Aorta (tissue), 5 donors: Measurements from ENCODE around the gene AP2S1. TPM values are rescaled to one million over a fixed set of nuclear protein-coding genes. Genes with fewer than 3 reads are reported as not detected.
"Not testable (repeated sequence)": the region's sequence is repeated elsewhere in the genome, so short reads cannot be mapped to it uniquely, and the experiment has no call there.

Experiments
- ATAC-seq: fragments of 200-7000 bp; cut with Tn5 transposase; one replicate; pipeline ENCODE4 v1.9.1; 2022; ENCODE audit warnings: moderate library complexity; ENCODE audit not compliant: low FRiP score
- DNase-seq, 2 donors: peaks; one replicate each; pipeline ENCODE4 v3.0.0-alpha.2; 2020
- H3K27ac ChIP-seq, 2 donors: one replicate each; pipeline ENCODE4 v1.5.1; 2013; ENCODE audit warnings: low read length in 2 of 2, mild to moderate bottlenecking in 2 of 2, moderate library complexity in 2 of 2, control low read depth in 1 of 2, inconsistent platforms in 1 of 2, low read depth in 1 of 2
- H3K27me3 ChIP-seq, 2 donors: one replicate each; pipeline ENCODE4 v1.6.1; 2013; ENCODE audit warnings: control low read depth in 1 of 2, low read length in 1 of 2, mild to moderate bottlenecking in 1 of 2, moderate library complexity in 1 of 2; ENCODE audit not compliant: insufficient read depth in 2 of 2, control insufficient read depth in 1 of 2
- H3K36me3 ChIP-seq, 2 donors: one replicate each; pipeline ENCODE4 v1.6.1; 2013; ENCODE audit warnings: control low read depth in 1 of 2, low read length in 1 of 2, mild to moderate bottlenecking in 1 of 2; ENCODE audit not compliant: insufficient read depth in 2 of 2, control insufficient read depth in 1 of 2
- H3K4me1 ChIP-seq, 2 donors: one replicate each; pipeline ENCODE4 v1.6.1; 2013; ENCODE audit warnings: low read length in 2 of 2, control low read depth in 1 of 2, mild to moderate bottlenecking in 1 of 2, moderate library complexity in 1 of 2; ENCODE audit not compliant: insufficient read depth in 2 of 2, control insufficient read depth in 1 of 2
- H3K4me3 ChIP-seq, 2 donors: one replicate each; pipeline ENCODE4 v1.5.1; 2013; ENCODE audit warnings: low read length in 2 of 2, control low read depth in 1 of 2, mild to moderate bottlenecking in 1 of 2
- H3K9me3 ChIP-seq: one replicate; pipeline ENCODE4 v1.6.1; 2013; ENCODE audit warnings: mild to moderate bottlenecking, low read length; ENCODE audit not compliant: control insufficient read depth
- WGBS, 2 donors: extraction: QIAGEN DNeasy Blood & Tissue Kit; methylation state at CpG; one replicate each; pipeline ENCODE4 v1.1.7; 2013; 5-methylcytosine and 5-hydroxymethylcytosine counted together
- intact Hi-C, 2 donors: fragments of 100-400 bp; cut with DNase I; formaldehyde crosslinking; loops; one replicate each; pipeline versions ENCODE4 v1.14.2 to v1.15.0; 2022
- polyA plus RNA-seq, 2 donors: library from polyadenylated mRNA; stranded (reverse); fragments of 200-250 nt; gene quantifications; one replicate each; pipeline ENCODE4 v1.2.3, GENCODE V29; 2013
- total RNA-seq, 2 donors: library from RNA; stranded (reverse); fragmentation: NEBNext Ultra II Directional; extraction: Animal tissue kit (Norgen Biotek cat#: 25700); gene quantifications; one replicate each; pipeline ENCODE4 v1.2.1, GENCODE V29; 2021
- donor health status: healthy with polysubstance abuse.
- donor health status: Bipolar disorder and iron deficiency.
- donor health status: DM: no; HTN: no; CAD: no.
- donor health status: DM: no; HTN: no; CAD: no.
- donor health status: DM: yes; HTN: yes; CAD: no.

AP2S1 gene
- total and polyA plus RNA-seq, 4 donors: 90.0 to 121 (median 109) TPM

- intact Hi-C loops: no loop called here
- H3K4me3 ChIP-seq: no peak overlapping the region
- DNase-seq: no peak
- no peaks in the 10 kb centered on the region for H3K9me3 ChIP-seq
- WGBS, 2 donors: 66 to 87% methylated on average over 5 of the region's 5 CpGs
- no peak for ATAC-seq
- no peak overlapping the region for H3K27ac ChIP-seq
- H3K4me1 ChIP-seq: peaks cover 0 to 2% of the 10 kb centered on the region in 2 donors
- no peaks in the 10 kb centered on the region for H3K27me3 ChIP-seq
- H3K36me3 ChIP-seq: no peaks in the 10 kb centered on the region
Observed at GRCh38 chr19:46886546-46887239, 36.0 kb upstream of the AP2S1 start.

DNA sequence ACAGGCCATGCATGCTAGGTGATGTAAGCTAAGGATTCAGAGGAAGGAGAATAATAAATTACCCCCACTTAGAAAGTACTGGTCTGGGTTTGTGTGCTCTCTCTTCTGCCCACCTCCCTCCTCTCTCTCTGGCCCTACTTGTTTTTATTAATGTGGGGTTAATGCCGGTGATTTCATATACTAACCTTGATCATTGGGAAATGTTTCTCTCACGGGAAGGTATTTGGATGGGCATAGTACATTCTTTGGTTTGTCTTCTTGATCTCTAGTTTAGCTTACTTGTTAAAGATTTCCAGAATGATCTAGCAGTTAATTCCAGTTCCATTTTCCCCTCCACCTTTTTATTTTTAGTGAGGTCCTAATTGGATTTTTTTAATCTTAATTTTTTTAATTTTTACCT, 34.8 kb upstream of the AP2S1 start:
- Histone ChIP-seq H3K27ac (no peak overlapping the region), H3K27me3 (no peaks in the 10 kb centered on the region), H3K36me3 (no peaks in the 10 kb centered on the region), H3K4me1 (peaks cover 0 to 2% of the 10 kb centered on the region in 2 donors), H3K4me3 (no peak overlapping the region), H3K9me3 (no peaks in the 10 kb centered on the region)
- no peak for DNase-seq
- WGBS, 2 donors: 74 to 87% methylated on average over 2 of the region's 2 CpGs
- ATAC-seq: no peak
- intact Hi-C loops: no loop called here

GRCh38 chr19:46882751-46883150, 32.1 kb upstream of the AP2S1 start:
- WGBS, 2 donors: 62 to 64% methylated on average over 4 of the region's 4 CpGs
- H3K9me3 ChIP-seq, H3K27me3 ChIP-seq, DNase-seq, intact Hi-C loops, H3K4me1 ChIP-seq, ATAC-seq, H3K4me3 ChIP-seq, H3K36me3 ChIP-seq, H3K27ac ChIP-seq: not testable (repeated sequence)

DNA sequence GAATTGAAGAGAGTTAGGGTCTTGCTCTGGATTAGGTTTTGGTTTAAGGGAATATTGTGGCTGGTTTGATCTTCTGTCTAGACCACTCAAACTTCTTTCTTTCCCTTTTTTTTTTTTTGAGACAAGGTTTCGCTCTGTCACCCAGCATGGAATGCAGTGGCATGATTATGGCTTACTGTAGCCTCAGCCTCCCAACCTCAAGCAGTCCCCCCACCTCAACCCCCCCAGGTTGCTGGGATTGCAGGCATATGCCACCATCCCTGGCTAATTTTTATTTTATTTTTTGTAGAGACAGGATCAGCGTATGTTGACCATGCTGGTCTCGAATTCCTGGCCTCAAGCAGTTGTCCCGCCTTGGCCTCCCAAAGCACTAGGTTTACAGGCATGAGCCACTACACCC, 31.4 kb upstream of the AP2S1 start:
- H3K27me3 ChIP-seq: no peaks in the 10 kb centered on the region

DNA sequence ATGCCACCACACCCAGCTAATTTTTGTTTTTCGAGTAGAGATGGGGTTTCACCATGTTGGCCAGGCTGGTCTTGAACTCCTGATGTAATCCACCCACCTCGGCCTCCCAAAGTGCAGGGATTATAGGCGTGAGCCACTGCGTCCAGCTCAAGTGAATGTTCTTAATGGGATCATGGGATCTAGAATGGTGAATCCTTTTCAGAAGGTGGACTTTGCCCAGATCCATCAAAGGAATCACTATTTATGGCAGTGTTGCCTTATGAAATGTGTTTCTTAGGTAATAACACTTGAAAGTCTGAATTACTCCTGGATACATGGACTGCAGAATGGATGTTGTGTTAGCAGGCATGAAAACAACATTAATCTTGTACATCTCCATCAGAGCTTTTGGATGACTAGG, 30.4 kb upstream of the AP2S1 start:
- ATAC-seq (no peak), DNase-seq (no peak)
- 97 to 98% methylated on average over 4 of the region's 4 CpGs for WGBS, 2 donors
- Histone ChIP-seq H3K4me1 (no peaks in the 10 kb centered on the region), H3K9me3 (no peaks in the 10 kb centered on the region), H3K4me3 (no peak overlapping the region), H3K27me3 (no peaks in the 10 kb centered on the region), H3K36me3 (no peaks in the 10 kb centered on the region), H3K27ac (no peak overlapping the region)
- intact Hi-C loops: no loop called here

More for the DNA sequence above, 31.4 kb upstream of the AP2S1 start:
- Histone ChIP-seq H3K9me3 (no peaks in the 10 kb centered on the region), H3K27ac (no peak overlapping the region), H3K4me3 (no peak overlapping the region), H3K36me3 (no peaks in the 10 kb centered on the region), H3K4me1 (no peaks in the 10 kb centered on the region)
- 93 to 94% methylated on average over 4 of the region's 4 CpGs for WGBS, 2 donors
- ATAC-seq (no peak), DNase-seq (no peak)
- intact Hi-C loops: no loop called here

DNA sequence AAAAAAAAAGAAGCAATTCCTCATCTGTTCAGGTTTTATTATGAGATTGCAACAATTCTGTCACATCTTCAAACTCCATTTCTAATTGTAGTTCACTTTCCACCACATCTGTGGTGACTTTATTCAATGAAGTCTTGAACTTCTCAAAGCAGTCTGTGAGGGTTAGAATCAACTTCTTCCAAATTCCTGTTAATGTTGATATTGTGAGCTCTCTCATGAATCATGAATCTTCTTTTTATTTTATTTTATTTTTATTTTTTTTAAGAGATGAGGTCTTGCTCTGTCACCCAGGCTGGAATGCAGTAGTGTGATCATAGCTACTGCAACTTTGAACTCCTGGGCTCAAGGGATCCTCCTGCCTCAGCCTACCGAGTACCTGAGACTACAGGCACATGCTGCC, 29.8 kb upstream of the AP2S1 start:
- ATAC-seq (no peak), DNase-seq (no peak)
- no peaks in the 10 kb centered on the region for H3K27me3 ChIP-seq
- intact Hi-C loops: no loop called here
- whole genome bisulfite sequencing, 2 donors: 88 to 96% methylated on average over 1 of the region's 1 CpG
- no peak overlapping the region for H3K4me3 ChIP-seq
- no peaks in the 10 kb centered on the region for H3K36me3 ChIP-seq
- no peaks in the 10 kb centered on the region for H3K9me3 ChIP-seq
- H3K27ac ChIP-seq: no peak overlapping the region
- H3K4me1 ChIP-seq: no peaks in the 10 kb centered on the region

DNA sequence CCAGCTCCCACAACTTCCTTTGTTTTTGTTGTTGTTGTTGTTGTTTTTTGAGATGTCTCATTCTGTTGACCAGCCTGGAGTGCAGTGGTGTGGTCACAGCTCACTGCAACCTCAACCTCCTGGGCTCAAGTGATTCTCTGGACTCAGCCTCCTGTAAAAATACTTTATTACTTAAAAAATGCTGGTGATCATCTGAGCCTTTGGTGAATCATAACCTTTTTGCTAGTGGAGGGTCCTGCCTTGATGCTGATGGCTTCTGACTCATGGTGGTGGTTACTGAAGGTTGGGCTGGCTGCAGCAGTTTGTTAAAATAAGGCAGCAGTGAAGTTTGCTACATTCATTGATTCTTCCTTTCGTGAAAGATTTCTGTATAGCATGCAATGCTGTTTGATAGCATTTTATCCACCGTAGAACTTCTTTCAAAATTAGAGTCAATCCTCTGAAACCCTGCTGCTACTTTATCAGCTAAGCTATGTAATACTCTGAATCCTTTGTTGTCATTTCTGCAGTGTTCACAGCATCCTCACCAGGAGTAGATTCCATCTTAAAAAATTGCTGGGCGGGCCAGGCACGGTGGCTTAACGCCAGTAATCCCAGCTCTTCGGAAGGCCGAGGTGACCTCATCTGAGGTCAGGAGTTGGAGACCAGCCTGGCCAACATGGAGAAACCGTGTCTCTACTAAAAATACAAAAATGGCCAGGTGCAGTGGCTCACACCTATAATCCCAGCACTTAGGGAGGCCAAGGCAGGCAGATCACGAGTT, 28.1 kb upstream of the AP2S1 start:
- ATAC-seq (no peak), DNase-seq (no peak)
- Histone ChIP-seq H3K36me3 (no peaks in the 10 kb centered on the region), H3K27ac (no peak overlapping the region), H3K4me1 (no peaks in the 10 kb centered on the region), H3K27me3 (no peaks in the 10 kb centered on the region), H3K4me3 (no peak overlapping the region), H3K9me3 (no peaks in the 10 kb centered on the region)
- WGBS, 2 donors: 34 to 40% methylated on average over 9 of the region's 9 CpGs
- intact Hi-C loops: no loop called here

GRCh38 chr19:46875657-46876056, 25.0 kb upstream of the AP2S1 start:
- no peak overlapping the region for H3K4me3 ChIP-seq
- no peaks in the 10 kb centered on the region for H3K9me3 ChIP-seq
- ATAC-seq: no peak
- no peak overlapping the region for H3K27ac ChIP-seq
- H3K4me1 ChIP-seq: no peaks in the 10 kb centered on the region
- WGBS, 2 donors: 89 to 92% methylated on average over 6 of the region's 6 CpGs
- no peaks in the 10 kb centered on the region for H3K27me3 ChIP-seq
- intact Hi-C loops: no loop called here
- no peaks in the 10 kb centered on the region for H3K36me3 ChIP-seq
- DNase-seq: no peak

GRCh38 chr19:46875234-46875633, 24.6 kb upstream of the AP2S1 start:
- 75 to 76% methylated on average over 4 of the region's 4 CpGs for WGBS, 2 donors
- Histone ChIP-seq H3K4me3 (no peak overlapping the region), H3K36me3 (no peaks in the 10 kb centered on the region), H3K4me1 (no peaks in the 10 kb centered on the region), H3K9me3 (no peaks in the 10 kb centered on the region), H3K27me3 (no peaks in the 10 kb centered on the region), H3K27ac (no peak overlapping the region)
- DNase-seq (no peak), ATAC-seq (no peak)
- intact Hi-C loops: no loop called here
